ENCODE data around the gene GPR39. TPM values are rescaled to one million over a fixed set of nuclear protein-coding genes. Genes with fewer than 3 reads are reported as not detected.

GPR39 gene
- total RNA-seq, 6 experiments from 2014 or later: 2.2 to 3.0 (median 2.5) TPM

DNA sequence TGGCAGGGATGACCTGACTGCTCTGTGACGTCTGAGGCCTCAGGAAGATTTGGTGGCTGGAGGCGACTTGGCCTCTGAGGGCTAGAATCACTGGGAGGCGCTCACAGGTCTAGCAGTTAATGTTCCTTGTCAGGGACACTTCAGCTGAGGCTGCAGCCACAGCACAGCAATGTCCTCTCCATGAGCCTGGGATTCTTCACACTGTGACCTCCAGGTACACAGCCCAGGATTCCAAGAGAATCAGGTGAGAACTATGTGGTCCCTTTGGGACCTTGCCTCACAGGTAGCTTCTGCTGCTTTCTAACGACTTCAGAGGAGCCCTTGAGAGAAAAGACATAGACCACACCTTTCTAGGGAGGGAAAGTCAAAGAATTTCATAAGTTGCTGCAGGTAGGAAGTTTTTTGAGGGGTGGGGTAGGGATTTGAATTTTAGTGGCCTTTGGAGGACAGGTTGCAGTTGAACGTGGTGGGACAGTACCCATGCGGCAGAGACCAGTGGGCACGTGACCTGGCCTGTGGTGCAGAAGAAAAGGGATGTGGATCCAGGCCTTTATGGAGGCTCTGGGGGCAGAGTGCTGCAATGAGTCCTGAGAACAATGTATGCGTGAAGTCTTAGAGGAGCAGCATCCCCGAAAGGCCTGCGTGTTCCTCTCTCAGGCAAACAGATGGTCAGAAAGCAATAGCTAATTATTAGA, 167.2 kb downstream of the GPR39 start:
- no peaks in the 10 kb centered on the region for H3K36me3 Mint-ChIP-seq (ENCODE audit: low read depth)
- no peaks in the 10 kb centered on the region; the same call in 1 of the 2 replicates for H3K9me3 Mint-ChIP-seq
- DNase-seq: no peak
- TF ChIP-seq, protein P1, sequence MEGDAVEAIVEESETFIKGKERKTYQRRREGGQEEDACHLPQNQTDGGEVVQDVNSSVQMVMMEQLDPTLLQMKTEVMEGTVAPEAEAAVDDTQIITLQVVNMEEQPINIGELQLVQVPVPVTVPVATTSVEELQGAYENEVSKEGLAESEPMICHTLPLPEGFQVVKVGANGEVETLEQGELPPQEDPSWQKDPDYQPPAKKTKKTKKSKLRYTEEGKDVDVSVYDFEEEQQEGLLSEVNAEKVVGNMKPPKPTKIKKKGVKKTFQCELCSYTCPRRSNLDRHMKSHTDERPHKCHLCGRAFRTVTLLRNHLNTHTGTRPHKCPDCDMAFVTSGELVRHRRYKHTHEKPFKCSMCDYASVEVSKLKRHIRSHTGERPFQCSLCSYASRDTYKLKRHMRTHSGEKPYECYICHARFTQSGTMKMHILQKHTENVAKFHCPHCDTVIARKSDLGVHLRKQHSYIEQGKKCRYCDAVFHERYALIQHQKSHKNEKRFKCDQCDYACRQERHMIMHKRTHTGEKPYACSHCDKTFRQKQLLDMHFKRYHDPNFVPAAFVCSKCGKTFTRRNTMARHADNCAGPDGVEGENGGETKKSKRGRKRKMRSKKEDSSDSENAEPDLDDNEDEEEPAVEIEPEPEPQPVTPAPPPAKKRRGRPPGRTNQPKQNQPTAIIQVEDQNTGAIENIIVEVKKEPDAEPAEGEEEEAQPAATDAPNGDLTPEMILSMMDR (IDR thresholded peaks at IDR 0.05): no peak
- H3K4me1 Mint-ChIP-seq (ENCODE audit: low read depth): no peaks in the 10 kb centered on the region
- H3K27me3 Mint-ChIP-seq (ENCODE audit: insufficient read depth): peaks cover 4% of the 10 kb centered on the region
- no peak overlapping the region for H3K27ac Mint-ChIP-seq
- no peak overlapping the region for H3K4me3 Mint-ChIP-seq

GRCh38 chr2:132584976-132585817, 168.6 kb downstream of the GPR39 start:
- peaks cover 1% of the 10 kb centered on the region for H3K27me3 Mint-ChIP-seq (ENCODE audit: insufficient read depth)
- no peak for DNase-seq
- TF ChIP-seq, protein P1 (IDR thresholded peaks at IDR 0.05): no peak
- H3K4me1 Mint-ChIP-seq (ENCODE audit: low read depth): no peaks in the 10 kb centered on the region
- H3K4me3 Mint-ChIP-seq: no peak overlapping the region
- H3K9me3 Mint-ChIP-seq: no peaks in the 10 kb centered on the region; the same call in 1 of the 2 replicates
- no peak overlapping the region for H3K27ac Mint-ChIP-seq
- H3K36me3 Mint-ChIP-seq (ENCODE audit: low read depth): no peaks in the 10 kb centered on the region

GRCh38 chr2:132586101-132586511, 169.5 kb downstream of the GPR39 start:
- DNase-seq: no peak
- no peaks in the 10 kb centered on the region for H3K36me3 Mint-ChIP-seq (ENCODE audit: low read depth)
- no peak overlapping the region for H3K4me3 Mint-ChIP-seq
- TF ChIP-seq, protein P1 (IDR thresholded peaks at IDR 0.05): no peak
- H3K27ac Mint-ChIP-seq: no peak overlapping the region
- H3K27me3 Mint-ChIP-seq (ENCODE audit: insufficient read depth): peaks cover 1% of the 10 kb centered on the region
- no peaks in the 10 kb centered on the region for H3K4me1 Mint-ChIP-seq (ENCODE audit: low read depth)
- no peaks in the 10 kb centered on the region; the same call in 1 of the 2 replicates for H3K9me3 Mint-ChIP-seq

GRCh38 chr2:132586835-132587234, 170.2 kb downstream of the GPR39 start:
- TF ChIP-seq, protein P1 (IDR thresholded peaks at IDR 0.05): no peak
- no peak overlapping the region for H3K4me3 Mint-ChIP-seq
- H3K27ac Mint-ChIP-seq: no peak overlapping the region
- no peaks in the 10 kb centered on the region for H3K4me1 Mint-ChIP-seq (ENCODE audit: low read depth)
- peaks cover 1% of the 10 kb centered on the region for H3K27me3 Mint-ChIP-seq (ENCODE audit: insufficient read depth)
- no peak for DNase-seq
- H3K9me3 Mint-ChIP-seq: no peaks in the 10 kb centered on the region; the same call in 1 of the 2 replicates
- H3K36me3 Mint-ChIP-seq (ENCODE audit: low read depth): no peaks in the 10 kb centered on the region

GRCh38 chr2:132588576-132588975, 172.0 kb downstream of the GPR39 start:
- Mint-ChIP-seq H3K27me3 (ENCODE audit: insufficient read depth) (peaks cover 1% of the 10 kb centered on the region), H3K4me3 (no peak overlapping the region), H3K4me1 (ENCODE audit: low read depth) (peaks cover 6% of the 10 kb centered on the region; the same call in 1 of the 2 replicates), H3K36me3 (ENCODE audit: low read depth) (no peaks in the 10 kb centered on the region), H3K9me3 (no peaks in the 10 kb centered on the region; the same call in 1 of the 2 replicates), H3K27ac (no peak overlapping the region)
- DNase-seq: no peak
- TF ChIP-seq, protein P1 (IDR thresholded peaks at IDR 0.05): no peak

Measured in HFFc6 (cell line).